OCI-LY7 (cell line): ENCODE measurements around the gene ADAMTSL2.

Experiments used
- CTCF ChIP-seq: fragments of 200-600 bp; sonication (generic); conservative IDR thresholded peaks from 2 replicates; pipeline ENCODE4 v1.5.1; 2014; ENCODE audit warnings: mild to moderate bottlenecking, antibody characterized with exemption, low read length, moderate library complexity, mixed read lengths
- EZH2phosphoT487 ChIP-seq: fragments of 200-600 bp; sonication (generic); IDR thresholded peaks from 2 replicates; pipeline ENCODE4 v1.6.1; 2018; ENCODE audit warnings: low read depth, borderline replicate concordance, mild to moderate bottlenecking, mixed run types, antibody characterized with exemption, low read length, moderate library complexity, mixed read lengths

GRCh38 chr9:133547116-133547515 is 12.6 kb downstream of the ADAMTSL2 start:
- no peak for TF ChIP-seq CTCF
- no peak for TF ChIP-seq EZH2phosphoT487
